Measurements from ENCODE around the gene L3MBTL2.

DNA sequence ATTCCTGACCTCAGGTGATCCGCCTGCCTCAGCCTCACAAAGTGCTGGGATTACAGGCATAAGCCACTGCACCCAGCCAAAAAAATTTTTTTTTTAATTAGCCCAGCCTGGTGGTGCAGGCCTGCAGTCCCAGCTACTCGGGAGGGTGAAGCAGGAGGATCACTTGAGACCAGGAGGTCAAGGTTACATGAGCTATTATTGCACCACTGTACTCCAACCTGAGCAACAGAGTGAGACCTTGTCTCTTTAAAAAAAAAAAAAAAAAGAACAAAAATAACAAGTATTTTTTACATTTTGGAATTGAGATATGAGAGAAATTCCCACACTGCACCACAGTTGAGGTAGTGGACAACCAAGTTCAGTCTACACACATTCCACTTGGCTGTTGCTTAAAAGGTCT lies 13.6 kb upstream of the L3MBTL2 start:
- TF ChIP-seq CTCF (IDR thresholded peaks at IDR 0.05): no peak
- no peak for TF ChIP-seq POLR2AphosphoS5 (IDR thresholded peaks at IDR 0.05)
- TF ChIP-seq POLR2A (IDR thresholded peaks at IDR 0.05): no peak
